ENCODE data around the gene CLBA1. TPM values are rescaled to one million over a fixed set of nuclear protein-coding genes. Genes with fewer than 3 reads are reported as not detected.

Gene CLBA1
- polyA plus RNA-seq, 12 donors, result 2.9 to 6.7 (median 4.6) TPM; not detected in 1

DNA sequence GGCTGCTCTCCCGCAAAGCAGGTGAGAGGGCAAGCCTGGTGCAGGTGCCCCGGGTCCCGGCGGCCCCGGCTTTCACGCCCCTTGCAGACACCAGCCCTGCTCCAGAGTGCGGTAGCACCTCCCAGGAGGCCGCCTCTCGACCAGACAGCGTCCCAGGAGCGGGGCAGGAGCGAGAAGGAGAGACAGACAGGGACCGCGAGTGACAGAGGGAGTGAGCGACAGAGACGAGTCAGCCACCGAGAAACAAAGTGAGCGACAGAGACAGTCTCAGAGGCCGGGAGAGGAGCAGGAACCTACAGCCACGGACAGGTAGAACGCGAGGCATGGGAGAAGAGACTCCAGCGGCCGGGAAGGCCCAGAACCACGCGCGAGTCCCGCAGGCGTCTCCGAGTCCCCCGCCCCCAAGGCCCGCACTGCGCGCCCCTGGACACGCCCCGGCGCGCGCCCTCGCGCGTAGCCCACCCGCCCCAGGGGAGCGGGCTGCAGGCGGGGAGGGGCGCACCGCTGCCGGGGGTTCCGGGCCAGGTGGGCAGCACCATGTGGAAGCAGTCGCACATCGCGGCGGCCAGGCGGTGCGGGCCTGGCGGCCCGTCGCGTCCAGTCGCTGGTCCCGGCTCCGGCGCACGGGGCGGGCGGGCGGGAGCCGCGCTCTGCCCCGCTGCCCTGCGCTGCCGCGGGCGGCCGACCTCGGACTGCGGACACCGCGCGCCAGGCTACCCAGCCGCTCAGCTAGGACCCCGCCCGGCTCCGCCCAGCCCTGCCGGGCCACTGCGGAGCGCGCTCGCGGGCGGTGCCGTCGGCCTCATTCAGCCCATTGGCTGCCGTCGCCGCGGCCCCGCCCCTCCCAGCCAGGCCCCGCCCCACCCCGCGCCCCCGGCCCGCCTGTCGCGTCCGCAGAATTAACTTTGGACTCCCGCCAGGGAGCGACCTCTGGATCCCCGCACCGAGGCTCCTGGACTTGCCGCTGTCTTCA lies 7.6 kb upstream of the CLBA1 start, which contains the start of gene AHNAK2:
TSS of gene AHNAK2 (minus strand) at position 694 of the 973 bp plus-strand sequence. CDS start at position 557, 137 bp downstream.
- DNase-seq, result peak; percentile 58

DNA sequence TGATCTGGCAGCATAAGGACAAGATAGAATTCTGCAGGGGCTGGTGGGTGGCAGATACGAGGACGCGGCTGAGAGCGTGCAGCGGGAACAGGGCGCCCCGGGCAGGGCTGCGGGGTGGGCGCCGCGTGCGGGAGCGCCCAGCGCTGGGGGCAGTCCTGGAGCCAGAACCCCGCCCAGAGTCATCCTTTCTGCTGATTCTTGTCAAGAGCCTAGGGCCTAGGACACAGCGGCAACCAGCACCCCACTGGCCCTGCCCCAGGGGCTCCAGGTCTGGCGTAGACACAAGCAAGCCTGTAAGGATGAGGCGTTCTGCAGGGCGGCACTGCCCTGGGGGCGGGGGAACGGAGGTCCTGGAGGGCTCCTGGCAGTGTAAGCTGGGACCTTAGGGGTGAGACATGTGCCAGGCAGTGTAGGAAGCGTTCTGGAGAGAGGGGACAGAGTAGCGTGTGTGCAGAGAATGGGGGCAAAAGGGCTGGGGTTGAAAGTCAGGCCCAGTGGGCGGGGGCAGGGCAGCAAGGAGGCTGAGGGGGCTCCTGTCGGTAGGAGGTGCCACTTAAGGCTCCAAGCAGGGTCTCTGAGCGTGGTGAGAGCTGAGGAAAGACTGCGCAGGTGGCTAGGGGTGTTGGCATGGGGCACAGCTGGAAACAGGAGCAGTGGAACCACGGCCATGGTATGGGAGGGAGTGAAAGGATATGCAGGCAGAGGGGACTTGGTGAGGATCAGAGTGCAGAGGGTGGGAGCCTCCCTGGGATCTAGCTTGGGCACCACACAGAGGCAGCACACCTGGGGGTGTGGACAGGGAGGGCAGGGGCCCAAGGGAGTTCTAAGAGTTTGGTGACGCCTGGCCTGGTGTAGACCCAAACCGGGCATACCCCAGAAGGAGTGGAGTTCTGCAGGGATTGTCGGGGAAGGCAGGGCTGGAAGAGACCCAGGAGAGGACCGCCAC lies 6.6 kb upstream of the CLBA1 start:
- no peak for DNase-seq

DNA sequence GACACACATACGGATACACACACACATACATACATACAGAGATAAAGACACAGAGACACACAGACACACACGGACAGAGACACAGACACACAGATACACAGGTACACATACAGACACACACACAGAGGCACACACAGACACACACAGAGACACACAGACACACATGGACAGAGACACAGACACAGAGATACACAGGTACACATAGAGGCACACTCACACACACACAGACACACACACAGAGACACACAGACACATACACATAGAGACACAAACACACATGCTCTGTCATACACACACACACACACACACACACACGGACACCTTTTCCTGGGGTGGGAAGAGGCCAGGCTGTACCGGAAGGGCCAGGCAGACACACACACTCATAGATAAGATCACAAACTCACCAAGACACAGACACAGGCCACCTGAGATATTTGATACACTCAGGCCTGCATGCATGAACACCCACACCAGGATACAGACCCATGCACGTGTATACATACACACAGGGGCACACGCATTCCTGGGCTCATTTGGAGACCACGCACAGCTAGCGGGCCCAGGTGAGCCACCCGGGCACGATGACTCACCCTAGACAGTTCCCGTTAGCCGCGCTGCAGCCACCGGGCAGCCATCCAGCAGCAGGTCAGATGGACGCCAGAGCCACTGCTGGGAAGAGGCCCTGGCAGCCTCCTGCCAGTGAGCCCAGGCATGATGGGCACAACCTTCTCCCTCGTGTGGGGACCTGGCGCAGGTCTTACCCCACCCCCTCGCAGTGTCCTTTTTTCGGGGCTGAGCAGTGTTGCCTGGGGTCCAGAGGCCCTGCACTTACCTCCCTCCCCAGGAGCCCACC lies 5.6 kb upstream of the CLBA1 start:
- no peak for DNase-seq

DNA sequence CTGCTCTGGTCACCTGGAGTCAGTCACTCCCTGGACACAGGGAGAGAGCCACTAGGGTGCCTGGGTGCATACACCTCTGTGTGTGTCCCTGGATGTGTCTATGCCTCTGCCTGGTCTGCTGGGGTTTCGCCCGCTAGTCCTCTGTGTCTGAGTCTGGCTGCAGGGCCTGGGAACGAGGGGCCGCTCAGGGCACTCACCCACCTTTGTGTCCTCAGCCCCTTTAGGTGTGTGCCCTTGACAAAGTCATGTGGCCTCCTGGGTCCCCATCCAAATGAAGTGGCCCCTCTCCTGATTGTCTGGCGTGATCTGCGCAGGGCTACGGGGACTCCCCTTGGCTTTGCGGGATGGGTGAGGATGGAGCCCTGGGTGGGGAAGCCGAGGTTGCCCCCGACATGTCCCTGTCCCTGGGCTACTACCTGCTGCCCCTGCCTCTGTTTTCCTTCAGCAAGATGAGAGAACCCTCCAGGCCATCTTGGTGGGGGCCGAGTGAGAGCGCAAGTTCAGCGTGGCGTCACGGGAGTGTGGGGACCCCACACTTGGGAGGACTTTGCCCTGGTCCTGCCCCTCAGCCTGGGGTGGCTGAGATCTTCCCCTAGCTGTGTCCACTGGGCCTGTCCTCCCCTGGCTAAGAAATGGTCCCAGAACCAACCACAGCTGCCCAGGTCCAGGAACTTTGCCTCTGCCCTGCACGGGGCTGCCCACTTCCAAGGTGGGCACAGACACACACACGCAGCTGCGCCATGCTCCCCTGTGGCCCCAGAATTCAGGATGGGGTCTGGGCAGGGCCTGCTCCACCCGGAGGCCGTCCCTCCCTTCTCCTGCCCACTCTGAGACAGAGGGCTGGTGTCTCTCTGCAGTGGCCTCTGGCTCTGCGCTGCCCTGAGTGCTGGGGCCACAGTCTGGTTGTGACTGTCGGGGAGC lies 4.7 kb upstream of the CLBA1 start:
- no peak for DNase-seq

DNA sequence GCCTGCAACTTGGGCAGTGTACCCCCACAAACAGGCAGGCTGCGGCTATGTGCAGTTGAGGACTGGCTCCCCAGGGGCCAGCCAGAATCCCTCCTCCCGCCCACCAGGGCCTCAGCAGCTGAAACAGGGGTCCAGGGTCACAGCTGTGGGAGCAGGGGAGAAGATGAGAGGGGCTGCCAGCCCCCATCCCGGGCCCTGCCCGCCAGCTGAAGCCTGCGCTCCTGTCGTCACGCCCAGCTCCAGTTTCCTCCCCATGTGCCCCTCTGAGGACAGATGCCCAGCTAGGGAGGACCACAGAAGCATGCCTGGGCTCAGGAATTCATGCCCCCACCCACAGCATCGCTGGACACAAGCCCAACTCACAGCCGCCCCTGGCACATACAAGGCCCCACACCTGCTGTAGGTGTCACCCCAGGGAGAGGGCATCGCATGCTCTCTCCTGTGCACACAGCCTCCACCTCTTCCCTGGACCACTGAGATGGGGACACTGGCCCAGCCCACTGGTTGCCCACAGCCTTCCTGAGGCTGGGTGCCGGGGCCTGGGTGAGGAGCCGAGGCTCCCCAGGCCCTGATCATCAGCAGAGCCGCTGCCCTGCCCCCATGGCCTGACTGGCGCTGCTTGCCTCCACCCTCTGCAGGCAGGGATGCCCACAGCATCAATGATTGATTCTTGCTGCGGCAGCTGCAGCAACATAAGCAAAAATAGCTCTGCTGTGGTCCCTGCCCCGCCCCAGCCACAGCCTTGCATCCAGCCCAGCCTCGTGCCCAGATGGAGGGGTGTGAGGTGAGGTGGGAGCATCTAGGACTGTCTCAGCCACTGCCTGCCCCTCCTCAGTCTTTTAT lies 3.7 kb upstream of the CLBA1 start:
- DNase-seq, result no peak

DNA sequence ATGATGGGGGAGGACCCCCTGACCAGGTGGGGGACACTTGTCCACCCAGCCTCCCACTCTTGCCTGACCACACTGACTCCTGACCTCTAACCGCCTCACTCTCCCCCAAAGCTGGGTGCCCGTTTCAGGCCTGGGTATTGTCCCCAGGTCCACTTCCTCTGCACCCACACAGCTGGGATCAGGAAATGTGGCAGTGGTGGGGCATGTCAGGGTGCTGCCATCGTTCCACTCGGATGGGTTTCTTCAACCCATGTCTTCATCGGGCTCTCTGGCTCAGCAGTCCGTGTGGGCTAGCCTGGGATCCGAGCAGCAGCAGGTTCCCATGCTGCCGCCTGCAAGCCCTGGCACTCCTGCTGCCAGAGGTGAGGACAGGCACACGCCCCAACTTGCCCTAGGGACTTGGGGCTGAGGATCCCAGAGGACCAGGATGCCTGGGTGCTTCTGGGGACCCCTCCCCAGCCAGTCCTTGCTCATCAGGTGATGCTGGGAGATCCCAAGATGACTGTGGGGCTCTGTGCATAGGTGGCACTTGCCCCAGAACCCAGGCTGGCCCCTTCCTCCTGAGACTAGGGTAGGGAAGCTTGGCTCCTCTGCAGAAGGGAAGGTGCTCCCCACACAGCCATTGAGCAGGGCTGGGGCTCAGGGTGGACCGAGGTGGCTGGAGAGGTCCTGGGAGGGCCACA lies 2.9 kb upstream of the CLBA1 start:
- no peak for DNase-seq

DNA sequence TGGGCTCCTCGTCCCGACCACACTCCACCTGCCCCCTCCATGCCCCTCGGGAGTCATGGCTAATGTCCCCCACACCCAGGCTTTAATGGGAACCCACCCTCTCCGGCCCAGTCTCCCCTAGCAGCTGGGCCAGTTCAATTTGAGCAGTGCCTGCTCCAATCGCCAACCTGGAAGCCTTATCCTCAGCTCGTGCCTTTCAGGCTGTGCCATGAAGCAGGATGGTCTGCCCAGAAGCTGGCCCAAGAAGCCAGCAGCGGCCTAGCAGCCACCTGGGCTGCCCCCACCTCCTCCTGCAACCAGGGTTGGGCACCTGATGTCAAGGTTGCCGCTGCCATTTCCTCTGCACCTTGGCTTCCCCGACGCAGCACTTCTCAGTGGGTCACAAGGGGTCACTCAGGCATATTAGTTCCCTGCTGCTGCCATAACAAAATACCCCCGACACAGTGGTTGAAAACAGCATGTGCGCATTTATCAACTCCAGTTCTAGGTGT lies 2.3 kb upstream of the CLBA1 start:
- no peak for DNase-seq

DNA sequence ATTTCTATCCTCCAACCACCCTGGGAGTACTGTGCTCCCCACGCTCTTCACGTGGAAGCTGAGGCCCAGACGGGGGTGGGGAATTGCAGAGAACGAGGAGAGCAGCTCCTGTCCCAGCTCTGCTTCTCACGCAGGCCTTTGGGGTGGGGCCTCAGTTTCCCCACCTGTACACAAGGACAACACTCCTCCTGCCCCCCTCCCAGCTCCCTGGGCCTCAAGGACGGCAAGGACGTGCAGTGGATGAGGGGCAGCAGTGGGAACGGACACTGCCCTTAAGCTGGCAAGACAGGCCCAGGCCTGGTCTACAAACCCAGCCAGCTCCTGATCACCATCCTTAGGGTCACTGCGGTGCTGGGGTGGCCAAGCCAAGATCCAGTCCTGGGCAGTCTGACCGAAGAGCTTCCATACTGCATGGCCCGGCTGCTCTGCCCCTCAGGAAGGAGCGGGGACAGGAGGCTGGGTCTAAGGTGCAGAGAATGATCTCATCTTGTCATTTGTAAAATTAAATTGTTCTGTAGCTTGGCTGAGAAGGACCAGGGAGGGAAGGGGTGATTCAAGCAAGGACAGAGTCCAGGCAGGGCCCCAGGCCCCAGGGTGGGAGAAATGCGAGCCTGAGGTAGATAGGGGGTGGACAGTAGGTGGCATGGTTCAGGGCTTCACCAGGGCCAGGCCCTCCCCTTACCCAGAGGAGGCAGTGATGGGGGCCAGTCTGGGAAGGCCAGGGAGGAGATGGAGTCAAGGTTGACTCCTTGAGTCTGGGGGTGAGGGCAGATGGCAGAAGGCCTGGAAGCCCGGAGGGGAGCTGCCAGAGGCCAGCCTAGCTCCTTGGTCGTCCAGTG lies 1.3 kb upstream of the CLBA1 start:
- DNase-seq, result no peak

DNA sequence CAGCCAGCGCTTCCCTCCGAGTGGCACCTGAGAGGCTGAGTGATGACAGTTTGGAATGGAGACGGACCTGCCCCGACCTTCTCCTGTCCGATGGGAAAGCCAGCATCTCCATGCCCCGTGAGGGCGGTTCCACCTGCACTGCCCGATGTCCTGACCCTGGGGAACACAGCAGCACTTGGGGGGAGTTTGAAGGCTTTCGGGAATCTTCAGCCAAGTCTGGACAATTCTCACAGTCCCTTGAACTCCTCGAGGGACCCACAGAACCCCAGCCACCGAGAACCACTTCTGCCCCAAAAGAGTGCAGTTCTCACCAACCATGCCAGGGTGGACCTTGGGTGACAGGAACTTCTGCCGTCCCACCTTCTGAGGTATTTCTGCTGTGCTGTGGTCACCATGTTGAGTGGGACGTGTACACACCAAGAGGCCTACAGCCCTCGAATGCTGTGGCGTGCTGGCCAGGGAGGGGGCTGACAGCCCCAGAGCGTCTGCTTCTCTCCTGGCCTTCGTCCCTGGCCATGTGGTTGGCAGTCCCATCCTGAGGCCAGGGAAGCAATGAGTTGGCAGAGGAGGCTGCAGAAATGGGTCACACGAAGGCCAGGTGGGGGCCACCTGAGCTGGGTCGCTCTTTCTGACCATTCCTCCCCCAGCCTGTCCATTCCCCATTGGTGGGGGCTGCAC lies 1.0 kb downstream of the CLBA1 start:
- DNase-seq, result no peak

DNA sequence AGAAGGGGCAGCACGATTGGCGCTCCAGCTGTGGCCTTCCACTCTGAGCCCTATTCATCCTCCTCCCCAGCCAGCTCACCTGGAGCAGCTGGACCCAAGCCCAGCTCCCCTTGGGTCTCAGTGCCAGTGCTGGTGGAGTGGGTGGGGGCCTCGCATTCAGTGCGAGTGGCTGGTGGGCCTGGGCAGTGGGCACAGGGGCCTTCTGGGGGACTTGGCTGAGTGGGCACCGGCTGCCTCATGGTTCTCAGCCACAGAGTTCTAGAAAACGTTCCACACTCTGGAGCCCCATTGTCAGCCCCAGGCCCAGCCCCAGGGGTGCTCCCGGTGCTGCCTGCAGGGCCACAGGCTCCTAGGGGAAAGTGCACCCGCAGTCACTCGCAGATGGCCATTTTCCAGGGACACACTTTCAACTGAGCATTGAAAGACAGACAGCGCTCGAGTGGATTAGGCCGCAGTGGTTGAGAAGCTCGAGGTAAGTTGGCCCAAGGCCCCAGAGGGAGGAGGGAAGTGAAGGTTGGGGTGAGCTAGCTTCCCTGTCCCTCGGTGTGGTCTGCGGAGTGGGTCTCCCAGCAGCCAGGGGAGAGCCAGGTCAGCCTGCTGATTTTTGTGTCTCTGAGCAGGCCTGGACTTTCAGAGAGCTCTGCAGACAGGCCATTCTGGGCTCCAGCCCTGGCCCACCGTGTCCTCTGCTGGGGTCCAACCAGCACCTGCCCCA lies 3.8 kb downstream of the CLBA1 start:
- DNase-seq, result no peak

DNA sequence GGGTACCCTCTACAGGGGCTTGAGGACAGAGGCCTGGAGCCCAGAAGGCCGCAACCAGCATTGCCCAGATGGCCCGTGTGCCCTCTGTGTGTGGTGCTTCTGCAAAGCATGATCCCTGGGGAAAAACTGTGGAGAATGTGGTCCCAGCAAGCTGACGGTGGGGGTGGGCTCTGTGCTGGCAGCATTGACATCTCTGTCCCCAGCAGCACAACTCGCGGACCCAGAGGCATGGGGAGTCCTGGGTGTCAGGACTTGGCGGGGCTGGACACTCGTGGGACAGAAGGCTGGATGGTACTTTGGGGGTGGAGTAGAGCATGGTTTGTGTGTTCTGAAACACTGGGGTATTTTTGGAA lies 4.3 kb downstream of the CLBA1 start:
- DNase-seq, result no peak

DNA sequence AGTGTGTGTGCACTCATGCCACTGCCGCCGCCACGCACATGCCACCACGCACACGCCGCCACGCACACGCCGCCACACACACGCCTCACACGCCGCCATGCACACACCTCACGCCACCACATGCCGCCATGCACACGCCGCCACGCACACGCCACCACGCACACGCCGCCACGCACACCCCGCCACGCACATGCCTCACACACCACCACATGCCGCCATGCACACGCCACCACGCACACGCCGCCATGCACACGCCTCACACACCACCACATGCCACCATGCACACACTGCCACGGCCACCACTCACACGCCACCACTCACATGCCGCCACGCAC lies 6.3 kb downstream of the CLBA1 start:
- no peak for DNase-seq

DNA sequence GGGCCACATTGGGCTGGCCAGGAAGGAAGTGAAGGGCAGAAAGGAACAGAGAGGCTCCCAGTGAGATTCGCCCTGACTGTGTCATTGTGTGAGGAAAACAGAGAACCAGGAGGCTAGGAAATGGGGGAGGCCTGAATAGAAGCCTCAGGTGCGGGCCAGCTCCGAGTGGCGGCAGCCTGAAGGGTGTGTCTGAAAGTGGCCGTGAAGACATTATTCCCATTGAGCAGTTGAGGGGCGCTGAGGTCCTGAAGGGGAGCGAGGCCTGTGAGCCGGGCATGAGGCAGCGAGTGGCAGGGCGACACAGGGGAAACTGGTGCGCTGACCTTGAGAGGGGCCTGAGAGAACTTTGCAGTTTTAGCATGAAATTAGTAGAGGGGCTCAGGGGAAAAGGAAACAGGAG lies 6.9 kb downstream of the CLBA1 start:
- DNase-seq, result no peak

DNA sequence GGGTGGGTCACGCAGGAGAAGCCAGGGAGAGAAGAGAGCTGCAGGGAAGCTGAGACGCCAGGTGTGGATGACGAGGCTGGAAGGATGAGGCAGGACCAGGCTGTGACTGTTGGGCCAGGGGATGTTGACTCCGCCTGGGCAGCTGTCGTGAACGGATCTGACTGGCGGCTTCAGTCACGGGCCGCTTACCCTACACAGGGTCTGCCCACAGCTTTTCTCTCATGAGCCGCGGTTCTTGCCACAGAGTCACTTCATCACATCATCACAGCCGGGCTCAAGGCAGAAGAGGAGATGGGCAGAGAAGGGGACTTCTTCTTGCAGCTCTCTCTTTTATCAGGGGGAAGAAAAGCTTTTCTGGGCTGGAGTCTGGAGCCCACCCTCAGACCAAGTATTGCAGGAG lies 7.7 kb downstream of the CLBA1 start:
- no peak for DNase-seq

DNA sequence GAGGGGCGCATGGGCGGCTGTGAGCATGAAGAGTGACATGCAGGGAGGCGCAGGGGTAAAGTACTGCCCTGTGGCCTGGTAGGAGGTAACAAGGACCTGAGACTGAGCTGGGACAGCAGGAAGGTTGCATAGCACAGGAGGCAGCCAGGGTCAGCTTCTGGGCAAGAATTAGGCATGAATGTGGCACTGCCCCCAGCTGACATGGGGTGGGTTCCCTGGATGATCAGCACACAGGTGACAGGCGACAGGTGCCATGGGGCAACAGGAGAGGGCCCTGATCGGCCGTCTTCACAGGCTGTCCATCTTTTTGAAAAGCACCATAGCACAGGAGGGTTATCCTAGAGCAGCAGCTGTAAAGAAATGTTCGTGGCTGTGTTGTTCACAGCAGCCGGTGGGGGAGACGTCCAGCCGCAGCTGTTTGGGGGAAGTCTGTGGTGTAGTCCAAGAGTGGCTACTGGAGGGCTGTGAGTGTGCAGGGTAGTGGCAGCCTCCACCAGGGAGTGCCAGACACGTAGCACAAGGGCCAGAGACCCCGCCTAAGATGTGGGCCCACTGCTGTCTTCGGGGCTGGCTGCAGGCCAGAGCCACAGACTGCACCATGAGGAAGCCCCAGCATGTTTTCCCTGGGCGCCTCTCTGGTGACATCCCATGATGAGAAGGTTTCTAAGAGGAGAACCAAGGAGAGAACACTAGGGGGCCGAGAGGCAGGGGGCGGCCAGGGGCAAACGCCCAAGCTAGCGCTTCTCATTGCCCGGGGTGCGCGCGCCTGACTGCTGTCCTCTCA lies 8.4 kb downstream of the CLBA1 start:
- no peak for DNase-seq

DNA sequence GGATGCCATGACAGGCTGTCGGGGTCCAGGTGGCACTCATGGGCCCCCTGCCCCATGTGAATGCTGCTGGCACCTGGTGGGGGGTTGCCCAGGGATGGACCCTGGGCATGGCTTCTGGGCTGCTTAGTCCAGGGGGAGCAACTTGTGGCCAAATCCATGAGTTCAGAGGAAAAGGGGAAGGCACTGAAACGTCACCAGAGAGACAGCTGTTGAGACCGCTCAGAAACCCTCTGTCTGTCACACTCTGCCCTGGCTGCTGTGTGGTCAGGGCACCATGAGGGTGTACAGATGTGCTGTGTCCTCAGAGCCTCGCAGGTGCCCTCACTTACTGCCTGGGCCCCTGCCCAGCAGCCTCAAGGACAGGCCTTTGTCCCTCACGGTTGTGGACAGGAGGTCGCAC lies 9.4 kb downstream of the CLBA1 start:
- no peak for DNase-seq
